ENCODE results near the gene ANGPTL3. TPM values are rescaled to one million over a fixed set of nuclear protein-coding genes. Genes with fewer than 3 reads are reported as not detected.
"Not testable (repeated sequence)": the region's sequence is repeated elsewhere in the genome, so short reads cannot be mapped to it uniquely, and the experiment has no call there.

Gene ANGPTL3, protein sequence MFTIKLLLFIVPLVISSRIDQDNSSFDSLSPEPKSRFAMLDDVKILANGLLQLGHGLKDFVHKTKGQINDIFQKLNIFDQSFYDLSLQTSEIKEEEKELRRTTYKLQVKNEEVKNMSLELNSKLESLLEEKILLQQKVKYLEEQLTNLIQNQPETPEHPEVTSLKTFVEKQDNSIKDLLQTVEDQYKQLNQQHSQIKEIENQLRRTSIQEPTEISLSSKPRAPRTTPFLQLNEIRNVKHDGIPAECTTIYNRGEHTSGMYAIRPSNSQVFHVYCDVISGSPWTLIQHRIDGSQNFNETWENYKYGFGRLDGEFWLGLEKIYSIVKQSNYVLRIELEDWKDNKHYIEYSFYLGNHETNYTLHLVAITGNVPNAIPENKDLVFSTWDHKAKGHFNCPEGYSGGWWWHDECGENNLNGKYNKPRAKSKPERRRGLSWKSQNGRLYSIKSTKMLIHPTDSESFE
- total RNA-seq = not detected in 2 replicates

DNA sequence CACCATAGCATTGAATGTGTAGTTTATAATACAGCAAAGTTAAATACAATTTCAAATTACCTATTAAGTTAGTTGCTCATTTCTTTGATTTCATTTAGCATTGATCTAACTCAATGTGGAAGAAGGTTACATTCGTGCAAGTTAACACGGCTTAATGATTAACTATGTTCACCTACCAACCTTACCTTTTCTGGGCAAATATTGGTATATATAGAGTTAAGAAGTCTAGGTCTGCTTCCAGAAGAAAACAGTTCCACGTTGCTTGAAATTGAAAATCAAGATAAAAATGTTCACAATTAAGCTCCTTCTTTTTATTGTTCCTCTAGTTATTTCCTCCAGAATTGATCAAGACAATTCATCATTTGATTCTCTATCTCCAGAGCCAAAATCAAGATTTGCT lies at the start of gene ANGPTL3:
Gene ANGPTL3 (plus strand): TSS at position 240 of the 400 bp plus-strand sequence. CDS start 47 bp downstream, at position 287.
- intact Hi-C loops (cut with micrococcal nuclease) = no loop called here
- Mint-ChIP-seq H3K27me3 (no peaks in the 10 kb centered on the region), H3K36me3 (ENCODE audit: low read depth) (no peaks in the 10 kb centered on the region), H3K4me1 (no peaks in the 10 kb centered on the region), H3K9me3 (no peaks in the 10 kb centered on the region), H3K4me3 (no peak within 1 kb of the TSS), H3K27ac (no peak within 1 kb of the TSS)
- DNase-seq = no peak

DNA sequence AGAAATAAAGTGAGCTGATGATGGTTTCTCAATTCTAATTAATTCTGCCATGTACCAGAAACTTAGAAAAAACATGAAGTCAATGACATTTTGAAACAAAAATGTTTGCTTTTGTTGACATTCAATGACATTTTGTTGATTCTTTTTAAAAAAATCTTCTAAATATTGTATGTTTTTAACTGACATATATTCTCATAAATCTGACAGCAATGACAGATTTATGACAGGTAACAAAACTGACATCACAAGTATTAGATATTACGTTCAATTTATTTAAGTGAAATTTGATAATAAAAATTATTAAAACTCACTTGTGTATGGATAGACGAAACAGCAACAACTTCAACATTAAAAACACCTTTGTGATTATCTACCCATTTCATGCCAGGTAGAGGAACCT lies 36.0 kb upstream of the ANGPTL3 start:
- Mint-ChIP-seq H3K27me3 (no peaks in the 10 kb centered on the region), H3K27ac (no peak overlapping the region), H3K9me3 (no peaks in the 10 kb centered on the region), H3K36me3 (ENCODE audit: low read depth) (no peaks in the 10 kb centered on the region), H3K4me1 (no peaks in the 10 kb centered on the region), H3K4me3 (no peak overlapping the region)
- DNase-seq = no peak
- intact Hi-C loops (cut with micrococcal nuclease) = no loop called here

DNA sequence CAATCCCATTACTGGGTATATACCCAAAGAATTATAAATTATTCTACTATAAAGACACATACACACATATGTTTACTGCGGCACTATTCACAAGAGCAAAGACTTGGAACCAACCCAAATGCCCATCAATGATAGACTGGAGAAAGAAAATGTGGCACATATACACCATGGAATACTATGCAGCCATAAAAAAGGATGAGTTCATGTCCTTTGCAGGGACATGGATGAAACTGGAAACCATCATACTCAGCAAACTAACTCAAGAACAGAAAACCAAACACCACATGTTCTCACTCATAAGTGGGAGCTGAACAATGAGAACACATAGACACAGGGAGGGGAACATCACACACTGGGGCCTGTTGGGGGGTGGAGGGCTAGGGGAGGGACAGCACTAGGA lies 30.1 kb upstream of the ANGPTL3 start:
- H3K27me3 Mint-ChIP-seq; H3K4me1 Mint-ChIP-seq; H3K9me3 Mint-ChIP-seq; H3K36me3 Mint-ChIP-seq (ENCODE audit: low read depth); H3K27ac Mint-ChIP-seq; DNase-seq; intact Hi-C loops (cut with micrococcal nuclease); H3K4me3 Mint-ChIP-seq: not testable (repeated sequence)

DNA sequence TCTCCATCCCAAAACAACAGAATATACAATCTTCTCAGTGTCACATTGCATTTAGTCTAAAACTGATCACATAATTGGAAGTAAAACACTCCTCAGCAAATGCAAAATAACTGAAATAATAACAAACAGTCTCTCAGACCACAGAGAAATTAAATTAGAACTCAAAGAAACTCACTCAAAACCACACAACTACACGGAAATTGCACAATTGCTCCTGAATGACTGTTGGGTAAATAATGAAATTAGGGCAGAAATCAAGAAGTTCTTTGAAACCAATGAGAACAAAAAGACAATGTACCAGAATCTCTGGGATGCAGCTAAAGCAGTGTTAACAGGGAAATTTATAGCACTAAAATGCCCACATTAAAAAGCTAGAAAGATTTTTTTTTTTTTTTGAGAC lies 29.4 kb upstream of the ANGPTL3 start:
- H3K27ac Mint-ChIP-seq; H3K4me1 Mint-ChIP-seq; H3K4me3 Mint-ChIP-seq; H3K36me3 Mint-ChIP-seq (ENCODE audit: low read depth); H3K9me3 Mint-ChIP-seq; intact Hi-C loops (cut with micrococcal nuclease); DNase-seq; H3K27me3 Mint-ChIP-seq: not testable (repeated sequence)

DNA sequence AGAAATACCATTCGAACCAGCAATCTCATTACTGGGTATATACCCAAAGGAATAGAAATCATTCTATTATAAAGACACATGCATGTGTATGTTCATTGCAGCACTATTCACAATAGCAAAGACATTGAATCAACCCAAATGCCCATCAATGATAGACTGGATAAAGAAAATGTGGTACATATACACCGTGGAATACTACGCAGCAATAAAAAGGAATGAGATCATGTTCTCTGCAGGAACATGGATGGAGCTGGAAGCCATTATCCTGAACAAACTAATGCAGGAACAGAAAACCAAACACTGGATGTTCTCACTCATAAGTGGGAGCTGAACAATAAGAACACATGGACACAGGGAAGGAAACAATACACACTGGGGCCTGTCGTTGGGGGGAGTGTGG lies 25.8 kb upstream of the ANGPTL3 start:
- H3K27ac Mint-ChIP-seq; H3K4me3 Mint-ChIP-seq; DNase-seq; intact Hi-C loops (cut with micrococcal nuclease); H3K27me3 Mint-ChIP-seq; H3K9me3 Mint-ChIP-seq; H3K4me1 Mint-ChIP-seq; H3K36me3 Mint-ChIP-seq (ENCODE audit: low read depth): not testable (repeated sequence)

DNA sequence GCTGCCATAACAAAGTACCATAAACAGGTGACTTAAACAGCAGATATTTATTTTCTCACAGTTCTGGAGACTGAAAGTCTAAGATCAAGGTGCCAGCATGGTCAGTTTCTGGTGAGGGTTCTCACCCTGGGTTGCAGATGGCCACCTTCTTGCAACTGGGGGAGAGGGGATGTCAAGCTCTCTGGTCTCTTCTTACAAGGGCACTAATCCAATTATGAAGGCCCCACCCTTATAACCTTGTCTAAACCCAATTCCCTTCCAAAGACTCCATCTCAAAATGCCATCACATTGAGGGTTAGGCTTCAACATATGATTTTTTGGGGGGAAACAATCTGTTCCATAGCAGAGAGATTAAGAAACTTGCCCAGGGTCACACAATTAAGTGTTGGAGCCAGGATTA lies 24.8 kb upstream of the ANGPTL3 start:
- H3K27ac Mint-ChIP-seq = no peak overlapping the region
- no peak overlapping the region for H3K4me3 Mint-ChIP-seq
- intact Hi-C loops (cut with micrococcal nuclease) = no loop called here

DNA sequence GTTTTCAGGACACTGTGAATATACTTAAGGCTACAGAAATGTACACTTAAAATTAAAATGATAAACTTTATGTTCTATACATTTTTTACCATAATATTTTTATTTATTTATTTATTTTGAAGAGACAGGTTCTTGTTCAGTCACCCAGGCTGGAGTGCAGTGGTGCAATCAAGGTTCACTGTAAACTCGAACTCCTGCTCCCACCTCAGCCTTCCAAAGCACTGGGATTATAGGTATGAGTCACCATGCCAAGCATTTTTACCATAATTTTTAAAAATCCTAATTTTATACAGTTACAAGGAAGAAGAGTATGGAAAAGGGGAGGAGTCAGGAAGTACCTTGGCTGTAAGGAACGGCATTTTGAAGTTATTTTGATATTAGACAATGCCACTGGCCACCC lies 23.6 kb upstream of the ANGPTL3 start:
- Mint-ChIP-seq H3K4me3 (no peak overlapping the region), H3K27ac (no peak overlapping the region), H3K36me3 (ENCODE audit: low read depth) (no peaks in the 10 kb centered on the region), H3K4me1 (no peaks in the 10 kb centered on the region), H3K27me3 (no peaks in the 10 kb centered on the region), H3K9me3 (peaks cover 8% of the 10 kb centered on the region)
- no peak for DNase-seq
- intact Hi-C loops (cut with micrococcal nuclease) = no loop called here

More for the DNA sequence above, 24.8 kb upstream of the ANGPTL3 start:
- Mint-ChIP-seq H3K9me3 (peaks cover 8% of the 10 kb centered on the region), H3K27me3 (no peaks in the 10 kb centered on the region), H3K4me1 (no peaks in the 10 kb centered on the region), H3K36me3 (ENCODE audit: low read depth) (peaks cover 2% of the 10 kb centered on the region)
- DNase-seq = no peak

DNA sequence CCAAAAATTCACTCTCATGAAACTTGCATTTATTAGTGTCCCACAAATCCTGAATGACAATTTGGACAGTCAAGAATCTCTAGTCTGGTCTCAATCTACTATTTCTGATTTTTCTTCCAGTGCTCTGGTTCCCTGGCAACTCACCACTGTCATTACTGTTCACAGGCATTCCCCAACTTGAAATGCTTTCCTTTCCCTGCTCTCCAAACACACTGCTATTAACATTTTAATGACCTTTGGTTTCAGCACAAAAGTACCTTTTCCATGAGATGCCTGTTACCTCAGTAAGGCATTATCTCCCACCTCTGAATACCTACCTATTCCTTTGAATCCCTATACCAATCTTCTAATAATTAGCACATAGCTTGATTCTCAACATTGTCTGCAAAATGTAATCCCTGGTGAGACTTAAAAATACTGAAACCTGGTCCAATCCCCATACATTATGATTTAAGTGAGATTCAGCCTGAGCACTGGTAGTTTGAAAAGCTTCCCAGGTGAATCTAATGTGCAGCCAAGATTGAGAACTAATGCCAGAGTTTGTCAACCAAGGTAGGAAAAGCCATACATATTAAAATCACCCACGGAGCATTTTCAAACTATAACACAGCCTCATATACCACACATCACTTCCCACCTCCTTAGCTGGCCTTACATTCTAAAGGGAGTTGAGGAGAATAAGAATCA lies 11.7 kb upstream of the ANGPTL3 start:
- Mint-ChIP-seq H3K36me3 (ENCODE audit: low read depth) (no peaks in the 10 kb centered on the region), H3K9me3 (peaks cover 3% of the 10 kb centered on the region), H3K27ac (no peak overlapping the region), H3K4me1 (no peaks in the 10 kb centered on the region), H3K4me3 (no peak overlapping the region), H3K27me3 (no peaks in the 10 kb centered on the region)
- intact Hi-C loops (cut with micrococcal nuclease) = no loop called here
- no peak for DNase-seq

DNA sequence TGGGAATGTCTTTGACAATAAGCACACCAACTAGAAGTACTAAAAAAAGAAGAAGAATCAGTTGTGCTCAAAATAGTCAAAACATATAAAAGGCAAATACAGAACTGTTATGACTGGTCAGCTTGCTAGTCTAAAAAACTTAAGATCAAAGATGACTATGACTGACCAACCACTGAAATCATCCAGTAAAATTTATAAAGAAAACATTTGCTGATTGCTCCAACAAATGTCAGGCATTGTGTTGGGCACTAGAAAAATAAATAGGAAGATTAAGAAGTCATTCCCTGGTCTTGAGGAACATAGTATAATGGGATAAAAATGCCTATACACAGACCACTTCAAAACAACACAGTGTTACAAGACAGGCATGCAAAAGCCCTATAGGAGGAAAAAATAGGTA lies 9.3 kb upstream of the ANGPTL3 start:
- Mint-ChIP-seq H3K9me3 (peaks cover 3% of the 10 kb centered on the region), H3K4me3 (no peak overlapping the region), H3K4me1 (no peaks in the 10 kb centered on the region), H3K27me3 (no peaks in the 10 kb centered on the region), H3K27ac (no peak overlapping the region), H3K36me3 (ENCODE audit: low read depth) (no peaks in the 10 kb centered on the region)
- DNase-seq = no peak
- intact Hi-C loops (cut with micrococcal nuclease) = no loop called here

DNA sequence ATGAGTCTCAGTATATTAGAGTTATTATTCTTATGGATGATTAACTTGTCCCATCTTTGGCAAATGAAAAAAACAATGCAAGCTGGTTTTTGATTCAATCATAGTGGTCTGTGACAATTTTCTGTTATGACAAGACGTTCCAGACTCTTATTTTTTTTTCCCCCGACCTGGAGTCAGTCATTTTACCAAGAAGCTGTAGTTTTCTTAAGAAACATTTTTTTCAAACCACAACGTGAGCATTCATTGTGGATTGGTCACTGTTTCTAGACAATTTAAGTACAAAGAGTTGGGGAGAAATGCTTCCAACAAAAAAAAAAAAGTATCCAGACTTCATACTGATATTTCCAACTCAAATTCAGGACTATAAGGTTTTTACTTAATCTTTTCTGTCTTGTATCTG lies 8.0 kb upstream of the ANGPTL3 start:
- no peak overlapping the region for H3K27ac Mint-ChIP-seq
- H3K4me3 Mint-ChIP-seq = no peak overlapping the region
- H3K27me3 Mint-ChIP-seq = no peaks in the 10 kb centered on the region
- peaks cover 3% of the 10 kb centered on the region for H3K9me3 Mint-ChIP-seq
- no peaks in the 10 kb centered on the region for H3K36me3 Mint-ChIP-seq (ENCODE audit: low read depth)
- intact Hi-C loops (cut with micrococcal nuclease) = no loop called here
- no peak for DNase-seq
- H3K4me1 Mint-ChIP-seq = no peaks in the 10 kb centered on the region

DNA sequence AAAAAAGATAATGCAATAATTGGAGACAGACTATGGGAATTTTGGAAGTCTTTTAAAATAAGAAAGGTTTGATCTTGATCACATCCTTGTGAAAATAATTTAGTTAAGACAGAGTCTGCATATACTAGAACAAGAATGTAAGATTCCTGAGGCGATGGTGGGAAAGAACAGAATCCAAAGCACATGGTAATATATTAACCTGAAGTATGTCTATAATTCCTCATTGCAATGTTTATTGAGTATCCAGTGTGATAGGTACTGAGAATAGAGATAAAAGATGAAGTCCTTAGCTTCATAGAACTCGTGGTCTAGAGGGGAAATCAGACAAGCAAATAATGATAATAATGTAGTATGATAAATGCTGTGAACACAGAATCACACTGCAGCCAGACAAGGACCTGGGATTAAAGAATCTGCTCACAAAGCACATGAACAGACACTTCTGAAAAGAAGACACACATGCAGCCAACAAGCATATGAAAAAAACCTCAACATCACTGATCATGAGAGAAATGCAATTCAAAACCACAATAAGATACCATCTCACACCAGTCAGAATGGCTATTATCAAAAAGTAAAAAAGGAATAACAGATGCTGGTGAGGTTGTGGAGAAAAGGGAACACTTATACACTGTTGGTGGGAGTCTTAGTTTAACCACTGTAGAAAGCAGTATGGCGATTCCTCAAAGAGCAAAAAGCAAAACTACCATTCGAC lies 6.9 kb upstream of the ANGPTL3 start:
- H3K9me3 Mint-ChIP-seq = no peaks in the 10 kb centered on the region
- intact Hi-C loops (cut with micrococcal nuclease) = no loop called here
- no peak overlapping the region for H3K27ac Mint-ChIP-seq
- no peaks in the 10 kb centered on the region for H3K27me3 Mint-ChIP-seq
- H3K36me3 Mint-ChIP-seq (ENCODE audit: low read depth) = no peaks in the 10 kb centered on the region
- no peaks in the 10 kb centered on the region for H3K4me1 Mint-ChIP-seq
- H3K4me3 Mint-ChIP-seq = no peak overlapping the region
- DNase-seq = no peak

DNA sequence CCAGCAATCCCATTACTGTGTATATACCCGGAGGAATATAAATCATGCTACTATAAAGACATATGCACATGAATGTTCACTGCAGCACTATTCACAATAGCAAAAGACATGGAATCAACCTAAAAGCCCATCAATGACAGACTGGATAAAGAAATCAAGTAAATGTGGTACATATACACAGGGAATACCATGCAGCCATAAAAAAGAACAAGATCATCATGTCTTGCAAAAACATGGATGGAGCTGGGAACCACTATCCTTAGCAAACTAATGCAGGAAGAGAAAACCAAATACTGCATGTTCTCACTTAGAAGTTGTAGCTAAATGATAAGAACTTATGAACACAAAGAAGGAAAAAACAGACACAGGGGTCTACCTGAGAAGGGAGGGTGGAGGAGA lies 6.4 kb upstream of the ANGPTL3 start:
- Mint-ChIP-seq H3K4me1 (no peaks in the 10 kb centered on the region), H3K4me3 (no peak overlapping the region), H3K9me3 (no peaks in the 10 kb centered on the region), H3K36me3 (ENCODE audit: low read depth) (no peaks in the 10 kb centered on the region), H3K27ac (no peak overlapping the region), H3K27me3 (no peaks in the 10 kb centered on the region)
- DNase-seq = no peak
- intact Hi-C loops (cut with micrococcal nuclease) = no loop called here

DNA sequence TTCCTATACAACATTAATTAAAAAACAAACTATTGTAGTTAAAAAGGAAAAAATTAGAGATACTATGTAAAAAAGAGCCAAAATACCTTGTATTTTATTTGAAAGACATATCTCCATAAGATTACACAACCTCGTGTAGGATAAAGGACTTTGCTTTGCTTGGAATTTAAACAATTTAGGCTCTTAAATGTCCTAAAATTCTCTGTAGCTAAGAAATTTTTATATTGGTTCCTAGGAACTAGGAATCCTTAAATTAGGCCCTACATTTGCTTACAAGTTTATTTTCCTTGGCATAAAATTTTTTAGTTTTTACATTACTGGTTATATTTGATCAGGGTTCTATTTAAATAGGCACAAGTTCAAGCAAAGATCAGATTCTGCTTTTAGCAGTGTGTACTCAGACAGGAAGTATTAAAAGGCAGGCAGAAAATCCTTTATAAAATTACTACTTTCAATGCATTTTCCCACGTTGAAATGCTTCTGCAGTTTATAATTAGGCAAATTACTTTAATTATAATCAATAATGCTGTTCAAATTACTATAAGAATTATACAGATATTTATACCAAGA lies 3.4 kb upstream of the ANGPTL3 start:
- intact Hi-C loops (cut with micrococcal nuclease) = no loop called here
- no peak overlapping the region for H3K27ac Mint-ChIP-seq
- DNase-seq = no peak
- no peaks in the 10 kb centered on the region for H3K4me1 Mint-ChIP-seq
- H3K4me3 Mint-ChIP-seq = no peak overlapping the region
- H3K9me3 Mint-ChIP-seq = no peaks in the 10 kb centered on the region
- no peaks in the 10 kb centered on the region for H3K27me3 Mint-ChIP-seq
- no peaks in the 10 kb centered on the region for H3K36me3 Mint-ChIP-seq (ENCODE audit: low read depth)

DNA sequence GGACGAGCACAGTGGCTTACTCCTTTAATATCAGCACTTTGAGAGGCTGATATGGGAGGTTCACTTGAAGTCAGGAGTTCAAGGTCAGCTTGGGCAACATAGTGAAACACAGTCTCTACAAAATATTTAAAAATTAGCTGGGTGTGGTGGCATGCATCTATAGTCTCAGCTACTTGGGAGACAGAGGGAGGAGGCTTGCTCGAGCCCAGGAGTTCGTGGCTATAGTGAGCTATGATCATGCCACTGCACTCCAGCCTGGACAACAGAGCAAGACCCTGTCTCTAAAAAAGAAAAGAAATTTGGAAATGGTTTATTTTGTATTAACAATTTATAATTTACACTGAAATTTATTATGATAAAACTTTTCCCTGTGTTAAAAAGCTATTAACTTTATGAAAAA lies 1.7 kb upstream of the ANGPTL3 start:
- H3K27ac Mint-ChIP-seq = no peak overlapping the region
- intact Hi-C loops (cut with micrococcal nuclease) = no loop called here
- H3K4me3 Mint-ChIP-seq = no peak overlapping the region
- no peaks in the 10 kb centered on the region for H3K9me3 Mint-ChIP-seq
- no peak for DNase-seq
- no peaks in the 10 kb centered on the region for H3K27me3 Mint-ChIP-seq
- H3K36me3 Mint-ChIP-seq (ENCODE audit: low read depth) = no peaks in the 10 kb centered on the region
- no peaks in the 10 kb centered on the region for H3K4me1 Mint-ChIP-seq
